ENCODE data around the gene GCGR.

Gene GCGR

GRCh38 chr17:81811705-81812570, 8.0 kb downstream of the GCGR start:
- DNase-seq (ENCODE audit: low read depth), result no peak

- no peak for DNase-seq (ENCODE audit: low read depth)
Observed at GRCh38 chr17:81812571-81813370, 8.8 kb downstream of the GCGR start.

GRCh38 chr17:81813371-81813684, 9.4 kb downstream of the GCGR start:
- no peak for DNase-seq (ENCODE audit: low read depth)

GRCh38 chr17:81813861-81814683, 10.1 kb downstream of the GCGR start:
- no peak for DNase-seq (ENCODE audit: low read depth)

GRCh38 chr17:81814748-81815645, 11.0 kb downstream of the GCGR start:
- no peak for DNase-seq (ENCODE audit: low read depth)

- no peak for DNase-seq (ENCODE audit: low read depth)
Observed at GRCh38 chr17:81815646-81815986, 11.7 kb downstream of the GCGR start.

GRCh38 chr17:81817758-81818147, 13.8 kb downstream of the GCGR start:
- DNase-seq (ENCODE audit: low read depth), result no peak

- DNase-seq (ENCODE audit: low read depth), result no peak
Observed at GRCh38 chr17:81819708-81820107, 15.8 kb downstream of the GCGR start.

- no peak for DNase-seq (ENCODE audit: low read depth)
Observed at GRCh38 chr17:81821147-81821546, 17.2 kb downstream of the GCGR start.

- DNase-seq (ENCODE audit: low read depth), result no peak
Observed at GRCh38 chr17:81821603-81822311, 17.8 kb downstream of the GCGR start.

- DNase-seq (ENCODE audit: low read depth), result no peak
Observed at GRCh38 chr17:81822312-81822637, 18.3 kb downstream of the GCGR start.

- DNase-seq (ENCODE audit: low read depth), result no peak
Observed at GRCh38 chr17:81822996-81823819, 19.3 kb downstream of the GCGR start.

GRCh38 chr17:81823820-81824550, 20.0 kb downstream of the GCGR start:
- DNase-seq (ENCODE audit: low read depth), result no peak

- no peak for DNase-seq (ENCODE audit: low read depth)
Observed at GRCh38 chr17:81824595-81824994, 20.6 kb downstream of the GCGR start.

GRCh38 chr17:81825841-81826466, 22.0 kb downstream of the GCGR start:
- DNase-seq (ENCODE audit: low read depth), result no peak

GRCh38 chr17:81828656-81829055, 24.7 kb downstream of the GCGR start:
- DNase-seq (ENCODE audit: low read depth), result no peak

- DNase-seq (ENCODE audit: low read depth), result no peak
Observed at GRCh38 chr17:81829858-81830257, 25.9 kb downstream of the GCGR start.

- no peak for DNase-seq (ENCODE audit: low read depth)
Observed at GRCh38 chr17:81831563-81831956, 27.6 kb downstream of the GCGR start.
